Stimulated activated effector memory CD8-positive, alpha-beta T cell treated with anti-CD3 and anti-CD28 coated beads, Interleukin-12 subunit alpha, Interleukin-12 subunit beta, amount 100 ng/mL, for 72 hours (primary cell): ENCODE results near the gene CCDC91.

Source experiments
- ATAC-seq: fragments of 150-1000 bp; cut with Tn5 transposase; 2 replicates; pipeline ENCODE4 v1.10.0; 2021
- DNase-seq, 2 donors: peaks; one replicate each; pipeline ENCODE4 v3.0.0; 2021 to 2022; ENCODE audit warnings: low spot score in 2 of 2
- H3K27ac Mint-ChIP-seq: one replicate; pipeline ENCODE4 v1.8.0; 2022; ENCODE audit warnings: mild to moderate bottlenecking, mixed read lengths
- H3K36me3 Mint-ChIP-seq: one replicate; pipeline ENCODE4 v1.8.0; 2022; ENCODE audit warnings: mild to moderate bottlenecking, mixed read lengths
- H3K4me1 Mint-ChIP-seq: one replicate; pipeline ENCODE4 v1.8.0; 2022; ENCODE audit warnings: mixed read lengths
- H3K4me3 Mint-ChIP-seq: one replicate; pipeline ENCODE4 v1.8.0; 2022; ENCODE audit warnings: mild to moderate bottlenecking, mixed read lengths
- H3K9me3 Mint-ChIP-seq: one replicate; pipeline ENCODE4 v1.8.0; 2022; ENCODE audit warnings: mixed read lengths

CCDC91 gene

DNA sequence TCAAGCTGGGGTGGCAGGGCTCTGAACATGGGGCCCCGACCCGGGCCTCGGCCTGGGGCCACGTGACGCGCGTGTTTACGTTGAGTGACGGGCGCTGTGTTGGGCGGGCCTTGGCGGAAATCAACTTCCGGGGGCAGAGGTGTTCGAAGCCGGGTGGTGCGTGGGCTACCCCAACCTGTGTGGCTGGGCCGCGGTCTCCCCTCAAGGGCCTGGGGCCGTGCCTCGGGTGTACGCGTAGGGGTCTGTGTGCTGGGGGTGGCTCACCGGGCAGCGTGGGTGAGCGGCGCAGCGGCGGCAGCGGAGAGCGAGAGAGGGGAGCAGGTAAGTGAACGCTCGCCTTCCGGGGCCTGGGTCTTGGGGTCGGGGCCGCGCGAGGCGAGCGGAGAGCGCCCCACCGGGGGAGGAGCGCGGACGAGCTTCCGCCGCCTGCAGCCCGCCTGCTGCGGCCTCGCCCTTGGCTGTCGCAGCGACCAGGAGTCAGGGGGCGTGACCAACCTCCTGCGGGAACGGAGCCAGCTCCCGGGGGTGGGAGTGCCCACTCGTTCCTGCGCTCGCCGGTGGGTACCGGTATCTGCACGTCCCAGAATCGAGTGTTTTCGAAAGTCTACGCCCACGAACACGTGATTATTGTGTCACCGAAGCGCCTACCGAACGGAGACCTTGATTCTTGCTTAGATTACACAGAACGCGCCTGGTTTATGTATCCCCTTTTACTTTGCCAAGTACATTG, at the start of gene CCDC91:
TSS of gene CCDC91 (plus strand) at position 136 of the 730 bp plus-strand sequence. CDS start 66,760 bp downstream, outside the sequence.
- peaks cover 44% of the 10 kb centered on the region for H3K4me1 Mint-ChIP-seq
- peaks cover 3% of the 10 kb centered on the region for H3K9me3 Mint-ChIP-seq
- peak within 1 kb of the TSS; percentile 89 for H3K4me3 Mint-ChIP-seq
- peaks cover 18% of the 10 kb centered on the region for H3K36me3 Mint-ChIP-seq
- ATAC-seq, result peak; percentile 88
- peak within 1 kb of the TSS; percentile 99 for H3K27ac Mint-ChIP-seq
- DNase-seq, result peak; percentile 75 to 93

GRCh38 chr12:28144059-28144458, 46.2 kb upstream of the CCDC91 start:
- ATAC-seq (no peak), DNase-seq (no peak)
- Mint-ChIP-seq H3K36me3 (no peaks in the 10 kb centered on the region), H3K9me3 (no peaks in the 10 kb centered on the region), H3K4me3 (no peak overlapping the region), H3K4me1 (no peaks in the 10 kb centered on the region), H3K27ac (no peak overlapping the region)

GRCh38 chr12:28144532-28144931, 45.7 kb upstream of the CCDC91 start:
- H3K27ac Mint-ChIP-seq, result no peak overlapping the region
- no peak for ATAC-seq
- no peaks in the 10 kb centered on the region for H3K4me1 Mint-ChIP-seq
- no peaks in the 10 kb centered on the region for H3K9me3 Mint-ChIP-seq
- H3K36me3 Mint-ChIP-seq, result no peaks in the 10 kb centered on the region
- H3K4me3 Mint-ChIP-seq, result no peak overlapping the region
- DNase-seq, result no peak

- H3K4me3 Mint-ChIP-seq, result no peak overlapping the region
- H3K27ac Mint-ChIP-seq, result no peak overlapping the region
- H3K9me3 Mint-ChIP-seq, result no peaks in the 10 kb centered on the region
- no peak for ATAC-seq
- H3K36me3 Mint-ChIP-seq, result no peaks in the 10 kb centered on the region
- no peak for DNase-seq
- no peaks in the 10 kb centered on the region for H3K4me1 Mint-ChIP-seq
These were observed 45.0 kb upstream of the CCDC91 start for GRCh38 chr12:28145216-28145615.

DNA sequence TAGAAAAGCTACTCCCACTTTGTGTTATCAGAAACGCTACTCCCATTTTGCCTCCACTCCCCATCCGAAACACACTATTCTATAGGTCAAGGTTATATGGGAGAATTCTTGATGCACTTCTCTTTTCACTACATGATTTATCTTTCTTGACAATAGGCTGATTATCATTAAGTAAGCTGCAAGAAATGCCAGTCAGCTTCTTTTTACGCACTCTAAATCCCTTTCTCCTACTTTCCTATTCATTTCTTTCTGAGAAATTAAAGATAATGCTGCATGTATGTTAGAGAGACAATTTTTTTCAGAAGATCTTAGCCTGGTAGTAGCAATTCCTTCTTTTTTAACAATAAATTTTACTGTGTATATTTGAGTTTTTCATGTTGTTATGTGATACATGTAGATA, 41.0 kb upstream of the CCDC91 start:
- H3K4me3 Mint-ChIP-seq, result no peak overlapping the region
- H3K9me3 Mint-ChIP-seq, result no peaks in the 10 kb centered on the region
- no peaks in the 10 kb centered on the region for H3K4me1 Mint-ChIP-seq
- no peaks in the 10 kb centered on the region for H3K36me3 Mint-ChIP-seq
- DNase-seq (no peak), ATAC-seq (no peak)
- no peak overlapping the region for H3K27ac Mint-ChIP-seq

- H3K27ac Mint-ChIP-seq, result no peak overlapping the region
- no peaks in the 10 kb centered on the region for H3K36me3 Mint-ChIP-seq
- H3K4me1 Mint-ChIP-seq, result peaks cover 6% of the 10 kb centered on the region
- ATAC-seq (no peak), DNase-seq (no peak)
- H3K9me3 Mint-ChIP-seq, result no peaks in the 10 kb centered on the region
- H3K4me3 Mint-ChIP-seq, result no peak overlapping the region
These were observed 33.9 kb upstream of the CCDC91 start for GRCh38 chr12:28156362-28156761.

GRCh38 chr12:28156804-28157203, 33.5 kb upstream of the CCDC91 start:
- no peak for ATAC-seq
- Mint-ChIP-seq H3K27ac (no peak overlapping the region), H3K4me1 (peaks cover 6% of the 10 kb centered on the region), H3K36me3 (no peaks in the 10 kb centered on the region), H3K4me3 (no peak overlapping the region), H3K9me3 (no peaks in the 10 kb centered on the region)
- DNase-seq, result no peak

DNA sequence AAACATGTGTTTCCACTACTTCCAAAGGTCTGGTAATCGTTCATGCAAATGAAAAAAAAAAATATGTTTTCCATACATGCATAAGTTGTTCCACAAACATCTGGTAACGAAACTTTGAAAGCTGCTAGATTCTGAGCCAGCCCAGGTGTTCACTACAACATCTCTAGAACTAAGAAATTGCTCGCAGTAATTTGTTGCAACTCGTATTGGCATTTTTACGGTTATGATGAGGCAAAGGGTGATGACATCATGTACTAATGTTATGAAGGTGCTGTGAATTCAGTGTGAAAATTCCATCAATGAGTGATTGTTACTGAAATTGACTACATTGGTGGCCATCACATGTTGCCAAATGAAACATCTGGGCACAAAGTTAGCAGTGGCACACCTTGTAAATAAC, 31.9 kb upstream of the CCDC91 start:
- Mint-ChIP-seq H3K4me3 (no peak overlapping the region), H3K27ac (no peak overlapping the region), H3K9me3 (no peaks in the 10 kb centered on the region), H3K4me1 (peaks cover 6% of the 10 kb centered on the region), H3K36me3 (no peaks in the 10 kb centered on the region)
- DNase-seq, result no peak
- peak; percentile 8 for ATAC-seq

GRCh38 chr12:28159688-28160087, 30.6 kb upstream of the CCDC91 start:
- no peak overlapping the region for H3K4me3 Mint-ChIP-seq
- ATAC-seq (no peak), DNase-seq (no peak)
- H3K4me1 Mint-ChIP-seq, result peaks cover 6% of the 10 kb centered on the region
- no peaks in the 10 kb centered on the region for H3K36me3 Mint-ChIP-seq
- H3K9me3 Mint-ChIP-seq, result no peaks in the 10 kb centered on the region
- no peak overlapping the region for H3K27ac Mint-ChIP-seq

GRCh38 chr12:28161697-28162096, 28.6 kb upstream of the CCDC91 start:
- no peak for ATAC-seq
- H3K27ac Mint-ChIP-seq, result no peak overlapping the region

GRCh38 chr12:28162697-28163096, 27.6 kb upstream of the CCDC91 start:
- DNase-seq, result no peak
- no peak overlapping the region for H3K27ac Mint-ChIP-seq
- H3K4me1 Mint-ChIP-seq, result no peaks in the 10 kb centered on the region
- no peak overlapping the region for H3K4me3 Mint-ChIP-seq
- H3K9me3 Mint-ChIP-seq, result no peaks in the 10 kb centered on the region
- no peaks in the 10 kb centered on the region for H3K36me3 Mint-ChIP-seq
- no peak for ATAC-seq

More at GRCh38 chr12:28161697-28162096, 28.6 kb upstream of the CCDC91 start:
- H3K36me3 Mint-ChIP-seq, result no peaks in the 10 kb centered on the region
- H3K4me1 Mint-ChIP-seq, result peaks cover 4% of the 10 kb centered on the region
- H3K4me3 Mint-ChIP-seq, result no peak overlapping the region
- no peaks in the 10 kb centered on the region for H3K9me3 Mint-ChIP-seq
- DNase-seq, result no peak

DNA sequence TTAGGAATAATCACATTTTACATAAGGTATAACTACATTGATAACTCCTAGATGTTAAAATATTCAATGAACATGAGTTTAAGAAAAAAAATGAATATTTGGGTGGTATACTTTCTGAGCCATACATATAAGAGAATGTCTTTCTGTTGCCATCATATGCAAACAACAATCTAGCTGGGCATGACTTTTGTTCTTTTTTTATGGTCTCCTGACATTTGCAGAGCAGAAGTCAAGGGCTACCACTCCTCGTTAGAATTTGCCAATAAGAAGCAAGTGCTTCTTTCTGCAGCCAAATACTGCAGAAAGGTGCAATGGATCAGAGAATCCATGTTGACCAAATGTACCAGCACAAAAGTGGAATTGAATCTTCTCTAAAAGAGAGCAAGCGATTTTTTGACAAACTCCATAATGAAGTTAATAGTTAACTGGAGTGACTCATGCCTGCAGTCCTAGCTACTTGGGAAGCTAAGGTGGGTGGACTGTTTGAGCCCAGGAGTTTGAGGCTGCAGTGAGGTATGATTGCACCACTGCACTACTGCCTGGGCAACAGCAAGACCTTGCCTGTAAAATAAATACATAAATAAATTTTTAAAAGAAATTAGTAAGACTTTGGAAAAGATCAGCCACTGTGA, 25.5 kb upstream of the CCDC91 start:
- no peaks in the 10 kb centered on the region for H3K9me3 Mint-ChIP-seq
- no peaks in the 10 kb centered on the region for H3K4me1 Mint-ChIP-seq
- no peaks in the 10 kb centered on the region for H3K36me3 Mint-ChIP-seq
- DNase-seq, result no peak
- no peak overlapping the region for H3K4me3 Mint-ChIP-seq
- H3K27ac Mint-ChIP-seq, result no peak overlapping the region
- no peak for ATAC-seq

GRCh38 chr12:28167981-28168485, 22.2 kb upstream of the CCDC91 start:
- no peak overlapping the region for H3K4me3 Mint-ChIP-seq
- no peaks in the 10 kb centered on the region for H3K36me3 Mint-ChIP-seq
- H3K27ac Mint-ChIP-seq, result no peak overlapping the region
- peaks cover 2% of the 10 kb centered on the region for H3K9me3 Mint-ChIP-seq
- ATAC-seq (no peak), DNase-seq (no peak)
- peaks cover 8% of the 10 kb centered on the region for H3K4me1 Mint-ChIP-seq

- Mint-ChIP-seq H3K4me3 (no peak overlapping the region), H3K9me3 (peaks cover 2% of the 10 kb centered on the region), H3K4me1 (peaks cover 8% of the 10 kb centered on the region), H3K27ac (no peak overlapping the region), H3K36me3 (no peaks in the 10 kb centered on the region)
- DNase-seq (no peak), ATAC-seq (peak; percentile 90)
These were observed 18.7 kb upstream of the CCDC91 start for GRCh38 chr12:28171356-28172060.

DNA sequence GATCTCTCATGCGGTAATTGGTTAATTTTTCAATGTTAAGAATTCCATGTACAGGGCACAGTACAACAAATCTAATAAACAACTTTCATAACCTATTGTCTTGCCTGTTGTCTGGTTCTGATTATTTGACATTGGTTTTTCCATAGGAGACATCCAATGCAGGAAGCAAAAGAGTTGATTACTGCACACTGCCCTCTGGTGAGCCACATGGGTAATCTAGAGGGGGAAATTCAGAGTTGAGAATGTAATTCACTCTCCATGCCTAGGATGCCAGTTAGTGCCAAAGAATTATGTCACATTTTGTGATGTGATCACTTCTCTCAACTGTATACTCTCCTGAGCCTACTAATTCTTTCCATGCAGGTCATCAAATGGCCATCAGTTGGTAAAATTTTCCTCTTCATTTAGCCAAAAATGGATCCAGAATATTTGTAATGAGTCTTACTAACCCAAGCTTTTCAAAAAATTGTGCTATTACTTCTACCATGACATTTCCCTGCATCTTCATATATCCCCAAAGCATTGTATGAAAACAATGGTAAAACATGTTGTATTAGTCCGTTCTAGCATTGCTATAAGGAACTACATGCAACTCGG, 17.7 kb upstream of the CCDC91 start:
- Mint-ChIP-seq H3K4me1 (peaks cover 8% of the 10 kb centered on the region), H3K27ac (peak overlapping the region; percentile 11), H3K9me3 (peaks cover 2% of the 10 kb centered on the region), H3K4me3 (no peak overlapping the region), H3K36me3 (no peaks in the 10 kb centered on the region)
- no peak for DNase-seq
- ATAC-seq, result no peak
